ENCODE data around the gene TLK1.
"Not testable (repeated sequence)": the region's sequence is repeated elsewhere in the genome, so short reads cannot be mapped to it uniquely, and the experiment has no call there.

The TLK1 gene

GRCh38 chr2:171142398-171142797, 18.3 kb downstream of the TLK1 start:
- DNase-seq (ENCODE audit: low read depth): no peak

- DNase-seq (ENCODE audit: low read depth): no peak
Observed at GRCh38 chr2:171141320-171141719, 19.4 kb downstream of the TLK1 start.

- no peak for DNase-seq (ENCODE audit: low read depth)
Observed at GRCh38 chr2:171139860-171140259, 20.8 kb downstream of the TLK1 start.

- DNase-seq (ENCODE audit: low read depth): no peak
Observed at GRCh38 chr2:171136024-171136423, 24.7 kb downstream of the TLK1 start.

GRCh38 chr2:171134624-171135230, 26.0 kb downstream of the TLK1 start:
- DNase-seq (ENCODE audit: low read depth): no peak

- no peak for DNase-seq (ENCODE audit: low read depth)
Observed at GRCh38 chr2:171132086-171132485, 28.6 kb downstream of the TLK1 start.

- no peak for DNase-seq (ENCODE audit: low read depth)
Observed at GRCh38 chr2:171128461-171128860, 32.2 kb downstream of the TLK1 start.

GRCh38 chr2:171124541-171124940, 36.2 kb downstream of the TLK1 start:
- DNase-seq (ENCODE audit: low read depth): no peak

- no peak for DNase-seq (ENCODE audit: low read depth)
Observed at GRCh38 chr2:171109571-171109970, 51.1 kb downstream of the TLK1 start.

- no peak for DNase-seq (ENCODE audit: low read depth)
Observed at GRCh38 chr2:171109020-171109419, 51.7 kb downstream of the TLK1 start.

GRCh38 chr2:171107803-171108202, 52.9 kb downstream of the TLK1 start:
- DNase-seq (ENCODE audit: low read depth): no peak

- DNase-seq (ENCODE audit: low read depth): no peak
Observed at GRCh38 chr2:171104379-171104778, 56.3 kb downstream of the TLK1 start.

- DNase-seq (ENCODE audit: low read depth): no peak
Observed at GRCh38 chr2:171102802-171103201, 57.9 kb downstream of the TLK1 start.

GRCh38 chr2:171100370-171100769, 60.3 kb downstream of the TLK1 start:
- no peak for DNase-seq (ENCODE audit: low read depth)

- no peak for DNase-seq (ENCODE audit: low read depth)
Observed at GRCh38 chr2:171098607-171099006, 62.1 kb downstream of the TLK1 start.

GRCh38 chr2:171095014-171095582, 65.6 kb downstream of the TLK1 start:
- DNase-seq (ENCODE audit: low read depth): no peak

GRCh38 chr2:171091517-171091916, 69.2 kb downstream of the TLK1 start:
- not testable (repeated sequence) for DNase-seq (ENCODE audit: low read depth)

GRCh38 chr2:171089489-171089888, 71.2 kb downstream of the TLK1 start:
- no peak for DNase-seq (ENCODE audit: low read depth)

- DNase-seq (ENCODE audit: low read depth): no peak
Observed at GRCh38 chr2:171088057-171088834, 72.4 kb downstream of the TLK1 start.

GRCh38 chr2:171087547-171087946, 73.1 kb downstream of the TLK1 start:
- DNase-seq (ENCODE audit: low read depth): no peak

GRCh38 chr2:171086352-171087290, 74.1 kb downstream of the TLK1 start:
- peak; percentile 39 for DNase-seq (ENCODE audit: low read depth)

GRCh38 chr2:171084128-171084527, 76.6 kb downstream of the TLK1 start:
- no peak for DNase-seq (ENCODE audit: low read depth)

Measured in stromal cell of bone marrow (primary cell).